HG03457 (cell line): ENCODE data around the gene APOL4.
"Not testable (repeated sequence)": the region's sequence is repeated elsewhere in the genome, so short reads cannot be mapped to it uniquely, and the experiment has no call there.

Source experiments
- ATAC-seq: cut with Tn5 transposase; IDR thresholded peaks from one replicate; pipeline ENCODE4 v1.9.1; 2021; ENCODE audit warnings: moderate number of reproducible peaks; ENCODE audit not compliant: unreplicated experiment

APOL4 gene

GRCh38 chr22:36209488-36209908 is 7.9 kb upstream of the APOL4 start:
- not testable (repeated sequence) for ATAC-seq

- no peak for ATAC-seq
Measured at GRCh38 chr22:36208914-36209313, 7.3 kb upstream of the APOL4 start.

- no peak for ATAC-seq
Measured at GRCh38 chr22:36208162-36208765, 6.7 kb upstream of the APOL4 start.

GRCh38 chr22:36206255-36206654 is 4.6 kb upstream of the APOL4 start:
- ATAC-seq: no peak

- not testable (repeated sequence) for ATAC-seq
Measured at GRCh38 chr22:36205573-36205972, 4.0 kb upstream of the APOL4 start.

- ATAC-seq: no peak
Measured at GRCh38 chr22:36204632-36205015, 3.0 kb upstream of the APOL4 start.

- no peak for ATAC-seq
Measured at GRCh38 chr22:36204001-36204631, 2.5 kb upstream of the APOL4 start.

- not testable (repeated sequence) for ATAC-seq
Measured at GRCh38 chr22:36203441-36203840, 1.8 kb upstream of the APOL4 start.

- ATAC-seq: not testable (repeated sequence)
Measured at GRCh38 chr22:36202906-36203305, 1.3 kb upstream of the APOL4 start.

GRCh38 chr22:36201025-36201424 is 584 bp downstream of the APOL4 start:
- ATAC-seq: not testable (repeated sequence)

- ATAC-seq: no peak
Measured at GRCh38 chr22:36199001-36199551, 2.5 kb downstream of the APOL4 start.

GRCh38 chr22:36198536-36198935 is 3.1 kb downstream of the APOL4 start:
- no peak for ATAC-seq

- ATAC-seq: no peak
Measured at GRCh38 chr22:36197514-36198146, 4.0 kb downstream of the APOL4 start.

GRCh38 chr22:36197065-36197440 is 4.6 kb downstream of the APOL4 start:
- no peak for ATAC-seq

GRCh38 chr22:36196254-36197064 is 5.2 kb downstream of the APOL4 start:
- no peak for ATAC-seq

- no peak for ATAC-seq
Measured at GRCh38 chr22:36194971-36195370, 6.6 kb downstream of the APOL4 start.

- no peak for ATAC-seq
Measured at GRCh38 chr22:36194385-36194784, 7.2 kb downstream of the APOL4 start.

GRCh38 chr22:36193577-36193976 is 8.0 kb downstream of the APOL4 start:
- ATAC-seq: no peak

- ATAC-seq: no peak
Measured at GRCh38 chr22:36193171-36193570, 8.4 kb downstream of the APOL4 start.

GRCh38 chr22:36192542-36192941 is 9.1 kb downstream of the APOL4 start:
- no peak for ATAC-seq

- ATAC-seq: no peak
Measured at GRCh38 chr22:36191106-36191836, 10.3 kb downstream of the APOL4 start.
